ENCODE results near the gene CHST6.
A peak's percentile ranks its signal among the peaks of the same experiment; 100 is the strongest.
"Not testable (repeated sequence)": the region's sequence is repeated elsewhere in the genome, so short reads cannot be mapped to it uniquely, and the experiment has no call there.

Gene CHST6

GRCh38 chr16:75432828-75433731 lies 62.2 kb downstream of the CHST6 start, which contains the start of gene CFDP1:
CFDP1 (minus strand) TSS chr16:75433503; CDS start chr16:75433352, 151 bp downstream.
- peak; percentile 95 for DNase-seq

GRCh38 chr16:75429621-75430403 lies 65.4 kb downstream of the CHST6 start:
- no peak for DNase-seq

GRCh38 chr16:75426524-75426923 lies 68.7 kb downstream of the CHST6 start:
- not testable (repeated sequence) for DNase-seq

- not testable (repeated sequence) for DNase-seq
These were observed 71.0 kb downstream of the CHST6 start for GRCh38 chr16:75424105-75424762.

- DNase-seq = no peak
These were observed 71.5 kb downstream of the CHST6 start for GRCh38 chr16:75423723-75424104.

Measured in stimulated activated naive CD4-positive, alpha-beta T cell treated with Interleukin-2 at 50 U/mL for 16 hours (primary cell).